CD4-positive, alpha-beta memory T cell (primary cell): ENCODE results near the gene MTOR. TPM values are rescaled to one million over a fixed set of nuclear protein-coding genes. Genes with fewer than 3 reads are reported as not detected.

Source experiments
- CTCF ChIA-PET: fragments of 350-600 bp; sonication (Branson Sonifier 250); formaldehyde crosslinking; loops from one replicate; lab custom pipeline; 2021; ENCODE audit warnings: inconsistent platforms; ENCODE audit not compliant: partially characterized antibody; lab: Charles Lee
- POLR2A ChIA-PET: fragments of 350-600 bp; sonication (Branson Sonifier 250); formaldehyde crosslinking; loops from one replicate; lab custom pipeline; 2021; ENCODE audit not compliant: partially characterized antibody; lab: Charles Lee
- DNase-seq, 5 donors: peaks; one replicate each; pipeline versions ENCODE4 v3.0.0 to v3.0.0-alpha.2; 2020 to 2022; ENCODE audit warnings: mixed read lengths in 1 of 5
- H3K27ac ChIP-seq: one replicate; pipeline ENCODE4 v1.7.0; 2013; ENCODE audit warnings: low read depth, low read length
- H3K27me3 ChIP-seq: 2 replicates; pipeline ENCODE4 v1.7.0; 2013; ENCODE audit warnings: mild to moderate bottlenecking, low read length, moderate library complexity; ENCODE audit not compliant: insufficient read depth
- H3K36me3 ChIP-seq: 2 replicates; pipeline ENCODE4 v1.7.0; 2013; ENCODE audit warnings: mild to moderate bottlenecking, low read length, moderate library complexity; ENCODE audit not compliant: insufficient read depth
- H3K4me1 ChIP-seq: 2 replicates; pipeline ENCODE4 v1.7.0; 2013; ENCODE audit warnings: mild to moderate bottlenecking, low read length, moderate library complexity; ENCODE audit not compliant: insufficient read depth
- H3K4me3 ChIP-seq, 2 donors: one replicate each; pipeline ENCODE4 v1.7.0; 2013; ENCODE audit warnings: low read length in 2 of 2, mild to moderate bottlenecking in 1 of 2
- H3K9me3 ChIP-seq, 2 donors: one replicate each; pipeline ENCODE4 v1.7.0; 2013; ENCODE audit warnings: low read length in 2 of 2, control low read depth in 1 of 2; ENCODE audit not compliant: control insufficient read depth in 1 of 2
- H3K27ac Mint-ChIP-seq, 7 donors: one replicate each; pipeline ENCODE4 v1.8.0; 2020 to 2021; ENCODE audit warnings: mixed read lengths in 7 of 7, mild to moderate bottlenecking in 6 of 7, inconsistent platforms in 3 of 7, moderate library complexity in 3 of 7
- H3K27me3 Mint-ChIP-seq, 2 donors: one replicate each; pipeline ENCODE4 v1.8.0; 2020 to 2021; ENCODE audit warnings: mixed read lengths in 2 of 2
- H3K36me3 Mint-ChIP-seq, 2 donors: one replicate each; pipeline ENCODE4 v1.8.0; 2020 to 2021; ENCODE audit warnings: mixed read lengths in 2 of 2, inconsistent platforms in 1 of 2, mild to moderate bottlenecking in 1 of 2
- H3K4me1 Mint-ChIP-seq, 4 donors: one replicate each; pipeline ENCODE4 v1.8.0; 2020 to 2021; ENCODE audit warnings: mixed read lengths in 4 of 4, mild to moderate bottlenecking in 1 of 4
- H3K4me3 Mint-ChIP-seq, 8 donors: one replicate each; pipeline ENCODE4 v1.8.0; 2020 to 2021; ENCODE audit warnings: mixed read lengths in 8 of 8, mild to moderate bottlenecking in 7 of 8, moderate library complexity in 6 of 8, inconsistent platforms in 3 of 8
- H3K9me3 Mint-ChIP-seq, 8 donors: one replicate each; pipeline ENCODE4 v1.8.0; 2020 to 2021; ENCODE audit warnings: mixed read lengths in 8 of 8, mild to moderate bottlenecking in 5 of 8, inconsistent platforms in 3 of 8, moderate library complexity in 1 of 8
- intact Hi-C: fragments of 100-400 bp; cut with micrococcal nuclease; formaldehyde crosslinking; loops from one replicate; pipeline ENCODE4 v1.15.1; 2023
- polyA plus RNA-seq, 2 donors: library from polyadenylated mRNA; unstranded; fragments of 300-500 nt; fragmentation: Illumina TruSeq; gene quantifications; one replicate each; pipeline ENCODE4 v1.2.3, GENCODE V29; 2021
- total RNA-seq, 2 experiments: library from RNA; stranded (reverse); gene quantifications; one replicate each; pipeline ENCODE4 v1.2.3, GENCODE V29; 2021

MTOR gene
- total and polyA plus RNA-seq, 4 experiments from 2014 or later = 3.4 to 46.8 (median 25.2) TPM

GRCh38 chr1:11233208-11233607, 29.1 kb downstream of the MTOR start:
- ChIA-PET CTCF (interaction anchor here (1.3 to 2.4 kb wide), 2 partner anchors 9 to 410 kb away, joined by 3 to 9 read pairs; no protein-coding TSS in a partner anchor), POLR2A (no interaction called here)
- Histone ChIP-seq H3K36me3 (peaks cover 70% of the 10 kb centered on the region), H3K9me3 (no peaks in the 10 kb centered on the region), H3K4me3 (no peak overlapping the region), H3K27me3 (no peaks in the 10 kb centered on the region), H3K27ac (no peak overlapping the region), H3K4me1 (no peaks in the 10 kb centered on the region)
- H3K9me3 Mint-ChIP-seq = no peaks in the 10 kb centered on the region
- H3K27me3 Mint-ChIP-seq = no peaks in the 10 kb centered on the region
- intact Hi-C loops = no loop called here
- no peak for DNase-seq
- H3K36me3 Mint-ChIP-seq = peaks cover 76 to 85% of the 10 kb centered on the region in 2 donors
- peak overlapping the region in 1 of 7 donors; percentile 22 for H3K27ac Mint-ChIP-seq
- no peak overlapping the region for H3K4me3 Mint-ChIP-seq
- H3K4me1 Mint-ChIP-seq = peaks cover 0 to 6% (median 2%) of the 10 kb centered on the region in 4 donors

- Histone ChIP-seq H3K27me3 (no peaks in the 10 kb centered on the region), H3K4me1 (peaks cover 5% of the 10 kb centered on the region), H3K27ac (no peak overlapping the region), H3K36me3 (peaks cover 62% of the 10 kb centered on the region), H3K4me3 (no peak overlapping the region), H3K9me3 (no peaks in the 10 kb centered on the region)
- intact Hi-C loops = no loop called here
- Mint-ChIP-seq H3K27me3 (no peaks in the 10 kb centered on the region), H3K4me3 (no peak overlapping the region), H3K9me3 (no peaks in the 10 kb centered on the region), H3K36me3 (peaks cover 74 to 79% of the 10 kb centered on the region in 2 donors), H3K4me1 (peaks cover 9 to 13% (median 11%) of the 10 kb centered on the region in 4 donors), H3K27ac (peak overlapping the region in 2 of 7 donors; percentile 13 to 67)
- ChIA-PET CTCF (interaction anchor here (0.6 to 1.1 kb wide), 2 partner anchors 12 to 150 kb away, joined by 3 to 4 read pairs; no protein-coding TSS in a partner anchor), POLR2A (no interaction called here)
- DNase-seq = no peak
These were observed 33.1 kb downstream of the MTOR start for GRCh38 chr1:11229203-11229602.

GRCh38 chr1:11227106-11228077, 35.0 kb downstream of the MTOR start:
- no peaks in the 10 kb centered on the region for H3K9me3 Mint-ChIP-seq
- H3K36me3 Mint-ChIP-seq = peaks cover 67 to 70% of the 10 kb centered on the region in 2 donors
- intact Hi-C loops = no loop called here
- peak overlapping the region in 1 of 8 donors; percentile 3 for H3K4me3 Mint-ChIP-seq
- H3K4me3 ChIP-seq = no peak overlapping the region
- H3K4me1 ChIP-seq = peaks cover 5% of the 10 kb centered on the region
- no peak overlapping the region for H3K27ac ChIP-seq
- no peak for DNase-seq
- H3K27me3 Mint-ChIP-seq = no peaks in the 10 kb centered on the region
- H3K9me3 ChIP-seq = no peaks in the 10 kb centered on the region
- POLR2A ChIA-PET = no interaction called here
- peak overlapping the region in 5 of 7 donors; percentile 0 to 67 (median 65) for H3K27ac Mint-ChIP-seq
- no peaks in the 10 kb centered on the region for H3K27me3 ChIP-seq
- peaks cover 57% of the 10 kb centered on the region for H3K36me3 ChIP-seq
- CTCF ChIA-PET = interaction anchor here (0.7 to 1.1 kb wide), 2 partner anchors 190 to 482 kb away, joined by 3 to 6 read pairs; no protein-coding TSS in a partner anchor
- H3K4me1 Mint-ChIP-seq = peaks cover 9 to 13% (median 11%) of the 10 kb centered on the region in 4 donors

- Histone ChIP-seq H3K9me3 (no peaks in the 10 kb centered on the region), H3K36me3 (peaks cover 66% of the 10 kb centered on the region), H3K27ac (no peak overlapping the region), H3K27me3 (no peaks in the 10 kb centered on the region), H3K4me1 (no peaks in the 10 kb centered on the region), H3K4me3 (no peak overlapping the region)
- Mint-ChIP-seq H3K9me3 (peaks cover 0 to 2% (median 0%) of the 10 kb centered on the region in 8 donors), H3K27me3 (no peaks in the 10 kb centered on the region), H3K4me1 (no peaks in the 10 kb centered on the region), H3K4me3 (no peak overlapping the region), H3K36me3 (peaks cover 71 to 77% of the 10 kb centered on the region in 2 donors), H3K27ac (peak overlapping the region in 2 of 7 donors; percentile 13 to 57)
- ChIA-PET POLR2A (no interaction called here), CTCF (interaction anchor here (1.3 to 2.0 kb wide), 3 partner anchors 9 to 429 kb away, joined by 3 to 7 read pairs (median 6); no protein-coding TSS in a partner anchor)
- intact Hi-C loops = no loop called here
- no peak for DNase-seq
These were observed 46.3 kb downstream of the MTOR start for GRCh38 chr1:11216074-11216473.

GRCh38 chr1:11215381-11216005, 46.9 kb downstream of the MTOR start:
- no peaks in the 10 kb centered on the region for H3K4me1 Mint-ChIP-seq
- no peak for DNase-seq
- intact Hi-C loops = no loop called here
- H3K9me3 Mint-ChIP-seq = peaks cover 0 to 2% (median 0%) of the 10 kb centered on the region in 8 donors
- Histone ChIP-seq H3K4me3 (no peak overlapping the region), H3K4me1 (no peaks in the 10 kb centered on the region), H3K36me3 (peaks cover 72% of the 10 kb centered on the region), H3K9me3 (no peaks in the 10 kb centered on the region), H3K27me3 (no peaks in the 10 kb centered on the region), H3K27ac (no peak overlapping the region)
- POLR2A ChIA-PET = no interaction called here
- peak overlapping the region in 2 of 7 donors; percentile 57 to 69 for H3K27ac Mint-ChIP-seq
- CTCF ChIA-PET = interaction anchor here (1.3 to 2.0 kb wide), 3 partner anchors 8 to 429 kb away, joined by 3 to 7 read pairs (median 6); no protein-coding TSS in a partner anchor
- no peaks in the 10 kb centered on the region for H3K27me3 Mint-ChIP-seq
- peaks cover 74 to 80% of the 10 kb centered on the region in 2 donors for H3K36me3 Mint-ChIP-seq
- H3K4me3 Mint-ChIP-seq = no peak overlapping the region

- DNase-seq = no peak
- peaks cover 74 to 81% of the 10 kb centered on the region in 2 donors for H3K36me3 Mint-ChIP-seq
- ChIA-PET POLR2A (no interaction called here), CTCF (no interaction called here)
- H3K4me1 ChIP-seq = no peaks in the 10 kb centered on the region
- H3K4me1 Mint-ChIP-seq = no peaks in the 10 kb centered on the region
- H3K27ac ChIP-seq = no peak overlapping the region
- peak overlapping the region in 2 of 7 donors; percentile 4 to 69 for H3K27ac Mint-ChIP-seq
- no peak overlapping the region for H3K4me3 ChIP-seq
- H3K9me3 ChIP-seq = no peaks in the 10 kb centered on the region
- H3K36me3 ChIP-seq = peaks cover 74% of the 10 kb centered on the region
- no peaks in the 10 kb centered on the region for H3K27me3 Mint-ChIP-seq
- intact Hi-C loops = no loop called here
- H3K27me3 ChIP-seq = no peaks in the 10 kb centered on the region
- H3K4me3 Mint-ChIP-seq = no peak overlapping the region
- H3K9me3 Mint-ChIP-seq = peaks cover 0 to 2% (median 0%) of the 10 kb centered on the region in 8 donors
These were observed 47.5 kb downstream of the MTOR start for GRCh38 chr1:11214698-11215380.
